Sigmoid colon (tissue), 3 donors: Measurements from ENCODE around the gene CKB.

Source experiments
- CTCF ChIP-seq, 4 experiments: fragments of 450-650 bp in 3 of 4; fragments of 200-600 bp in 1 of 4; IDR thresholded peaks; one replicate each; pipeline ENCODE4 v1.5.1; 2016 to 2019; ENCODE audit warnings: antibody characterized with exemption in 4 of 4, mild to moderate bottlenecking in 3 of 4, moderate library complexity in 2 of 4
- POLR2A ChIP-seq, 2 donors: fragments of 450-650 bp; IDR thresholded peaks; one replicate each; pipeline ENCODE4 v1.6.1; 2016; ENCODE audit warnings: antibody characterized with exemption in 2 of 2, mild to moderate bottlenecking in 2 of 2, moderate library complexity in 2 of 2

GRCh38 chr14:103569408-103569807, 46.8 kb upstream of the CKB start:
- TF ChIP-seq POLR2A (IDR thresholded peaks at IDR 0.05): no peak
- no peak for TF ChIP-seq CTCF (IDR thresholded peaks at IDR 0.05)
